ENCODE measurements around the gene C1QB.

- TF ChIP-seq, protein P1, sequence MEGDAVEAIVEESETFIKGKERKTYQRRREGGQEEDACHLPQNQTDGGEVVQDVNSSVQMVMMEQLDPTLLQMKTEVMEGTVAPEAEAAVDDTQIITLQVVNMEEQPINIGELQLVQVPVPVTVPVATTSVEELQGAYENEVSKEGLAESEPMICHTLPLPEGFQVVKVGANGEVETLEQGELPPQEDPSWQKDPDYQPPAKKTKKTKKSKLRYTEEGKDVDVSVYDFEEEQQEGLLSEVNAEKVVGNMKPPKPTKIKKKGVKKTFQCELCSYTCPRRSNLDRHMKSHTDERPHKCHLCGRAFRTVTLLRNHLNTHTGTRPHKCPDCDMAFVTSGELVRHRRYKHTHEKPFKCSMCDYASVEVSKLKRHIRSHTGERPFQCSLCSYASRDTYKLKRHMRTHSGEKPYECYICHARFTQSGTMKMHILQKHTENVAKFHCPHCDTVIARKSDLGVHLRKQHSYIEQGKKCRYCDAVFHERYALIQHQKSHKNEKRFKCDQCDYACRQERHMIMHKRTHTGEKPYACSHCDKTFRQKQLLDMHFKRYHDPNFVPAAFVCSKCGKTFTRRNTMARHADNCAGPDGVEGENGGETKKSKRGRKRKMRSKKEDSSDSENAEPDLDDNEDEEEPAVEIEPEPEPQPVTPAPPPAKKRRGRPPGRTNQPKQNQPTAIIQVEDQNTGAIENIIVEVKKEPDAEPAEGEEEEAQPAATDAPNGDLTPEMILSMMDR (IDR thresholded peaks at IDR 0.05; ENCODE audit: insufficient read depth, low read length) = no peak
- TF ChIP-seq, protein P2, sequence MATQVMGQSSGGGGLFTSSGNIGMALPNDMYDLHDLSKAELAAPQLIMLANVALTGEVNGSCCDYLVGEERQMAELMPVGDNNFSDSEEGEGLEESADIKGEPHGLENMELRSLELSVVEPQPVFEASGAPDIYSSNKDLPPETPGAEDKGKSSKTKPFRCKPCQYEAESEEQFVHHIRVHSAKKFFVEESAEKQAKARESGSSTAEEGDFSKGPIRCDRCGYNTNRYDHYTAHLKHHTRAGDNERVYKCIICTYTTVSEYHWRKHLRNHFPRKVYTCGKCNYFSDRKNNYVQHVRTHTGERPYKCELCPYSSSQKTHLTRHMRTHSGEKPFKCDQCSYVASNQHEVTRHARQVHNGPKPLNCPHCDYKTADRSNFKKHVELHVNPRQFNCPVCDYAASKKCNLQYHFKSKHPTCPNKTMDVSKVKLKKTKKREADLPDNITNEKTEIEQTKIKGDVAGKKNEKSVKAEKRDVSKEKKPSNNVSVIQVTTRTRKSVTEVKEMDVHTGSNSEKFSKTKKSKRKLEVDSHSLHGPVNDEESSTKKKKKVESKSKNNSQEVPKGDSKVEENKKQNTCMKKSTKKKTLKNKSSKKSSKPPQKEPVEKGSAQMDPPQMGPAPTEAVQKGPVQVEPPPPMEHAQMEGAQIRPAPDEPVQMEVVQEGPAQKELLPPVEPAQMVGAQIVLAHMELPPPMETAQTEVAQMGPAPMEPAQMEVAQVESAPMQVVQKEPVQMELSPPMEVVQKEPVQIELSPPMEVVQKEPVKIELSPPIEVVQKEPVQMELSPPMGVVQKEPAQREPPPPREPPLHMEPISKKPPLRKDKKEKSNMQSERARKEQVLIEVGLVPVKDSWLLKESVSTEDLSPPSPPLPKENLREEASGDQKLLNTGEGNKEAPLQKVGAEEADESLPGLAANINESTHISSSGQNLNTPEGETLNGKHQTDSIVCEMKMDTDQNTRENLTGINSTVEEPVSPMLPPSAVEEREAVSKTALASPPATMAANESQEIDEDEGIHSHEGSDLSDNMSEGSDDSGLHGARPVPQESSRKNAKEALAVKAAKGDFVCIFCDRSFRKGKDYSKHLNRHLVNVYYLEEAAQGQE (IDR thresholded peaks at IDR 0.05; ENCODE audit: insufficient replicate concordance, low read depth) = no peak
- TF ChIP-seq POLR2AphosphoS5 (IDR thresholded peaks at IDR 0.05; ENCODE audit: low read depth) (no peak), GABPA (IDR thresholded peaks at IDR 0.05; ENCODE audit: low read depth) (no peak), SPI1 (IDR thresholded peaks at IDR 0.05; ENCODE audit: borderline replicate concordance, low read depth) (no peak)
Observed at GRCh38 chr1:22613951-22614350, 39.1 kb upstream of the C1QB start.

Measured in HL-60 (cell line).